Vagina (tissue), 2 donors: Measurements from ENCODE around the gene VPS29.

Source experiments
- POLR2A ChIP-seq, 2 donors: fragments of 450-650 bp; IDR thresholded peaks; one replicate each; pipeline ENCODE4 v1.6.1; 2017; ENCODE audit warnings: antibody characterized with exemption in 2 of 2, mild to moderate bottlenecking in 2 of 2, moderate library complexity in 2 of 2
- TF ChIP-seq, protein P1 (sequence below), 3 experiments: fragments of 450-650 bp in 2 of 3; fragments of 200-600 bp in 1 of 3; sonication (generic) in 1 of 3; IDR thresholded peaks; one replicate each; pipeline ENCODE4 v1.5.1; 2017 to 2019; ENCODE audit warnings: antibody characterized with exemption in 3 of 3, mild to moderate bottlenecking in 2 of 3, moderate library complexity in 2 of 3

DNA sequence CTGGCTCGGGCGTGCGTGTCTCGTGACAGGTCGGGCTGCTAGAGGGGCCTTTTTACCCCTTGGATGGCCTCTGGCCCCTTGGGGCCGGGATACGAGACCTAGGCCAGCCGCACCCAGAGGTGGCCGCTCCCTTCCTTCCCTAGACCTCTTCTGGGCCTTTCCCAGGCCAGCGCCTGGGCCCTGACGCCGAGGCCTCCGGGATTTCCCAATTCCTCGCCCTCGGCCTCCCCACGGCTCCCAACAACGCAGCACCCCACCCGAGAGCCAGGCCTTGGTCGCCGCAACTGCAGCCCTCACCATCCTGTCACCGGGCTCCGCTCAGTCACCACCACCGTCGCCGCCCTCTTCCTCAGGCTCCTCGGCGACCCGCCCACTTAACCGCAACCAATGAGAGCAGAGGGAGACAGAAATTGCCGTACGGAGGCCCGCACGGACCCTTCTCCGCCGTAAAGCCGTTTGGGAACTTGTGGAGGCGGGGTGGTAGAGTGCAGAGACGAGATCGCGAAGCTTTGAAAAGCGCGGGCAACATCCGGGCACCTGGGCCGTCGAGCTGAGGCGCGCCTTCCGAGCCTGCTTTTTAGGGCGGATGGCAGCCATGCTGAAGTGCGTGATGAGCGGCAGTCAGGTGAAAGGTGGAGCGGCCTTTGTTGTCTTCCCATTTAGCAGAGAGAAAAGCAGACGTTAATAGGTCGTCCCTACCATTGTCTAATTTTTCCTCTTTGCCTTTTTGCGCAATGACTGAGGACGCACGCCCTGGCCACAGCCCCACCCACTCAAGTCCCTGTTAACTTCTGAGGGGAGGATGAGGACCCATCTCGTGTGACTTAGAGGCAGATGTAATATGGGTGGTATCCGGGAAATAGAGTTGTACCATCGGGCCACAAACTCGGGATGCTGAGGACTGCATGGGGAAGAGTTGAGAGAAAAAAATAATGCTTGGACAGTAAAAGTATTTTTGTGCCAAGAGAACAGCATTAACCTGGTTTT is at the start of gene VPS29, which contains the start of gene RAD9B:
- TF ChIP-seq, protein P1, sequence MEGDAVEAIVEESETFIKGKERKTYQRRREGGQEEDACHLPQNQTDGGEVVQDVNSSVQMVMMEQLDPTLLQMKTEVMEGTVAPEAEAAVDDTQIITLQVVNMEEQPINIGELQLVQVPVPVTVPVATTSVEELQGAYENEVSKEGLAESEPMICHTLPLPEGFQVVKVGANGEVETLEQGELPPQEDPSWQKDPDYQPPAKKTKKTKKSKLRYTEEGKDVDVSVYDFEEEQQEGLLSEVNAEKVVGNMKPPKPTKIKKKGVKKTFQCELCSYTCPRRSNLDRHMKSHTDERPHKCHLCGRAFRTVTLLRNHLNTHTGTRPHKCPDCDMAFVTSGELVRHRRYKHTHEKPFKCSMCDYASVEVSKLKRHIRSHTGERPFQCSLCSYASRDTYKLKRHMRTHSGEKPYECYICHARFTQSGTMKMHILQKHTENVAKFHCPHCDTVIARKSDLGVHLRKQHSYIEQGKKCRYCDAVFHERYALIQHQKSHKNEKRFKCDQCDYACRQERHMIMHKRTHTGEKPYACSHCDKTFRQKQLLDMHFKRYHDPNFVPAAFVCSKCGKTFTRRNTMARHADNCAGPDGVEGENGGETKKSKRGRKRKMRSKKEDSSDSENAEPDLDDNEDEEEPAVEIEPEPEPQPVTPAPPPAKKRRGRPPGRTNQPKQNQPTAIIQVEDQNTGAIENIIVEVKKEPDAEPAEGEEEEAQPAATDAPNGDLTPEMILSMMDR (IDR thresholded peaks at IDR 0.05), result peak in 1 of 3 experiments; percentile 14
- TF ChIP-seq POLR2A (IDR thresholded peaks at IDR 0.05), result peak in 1 of 2 donors; percentile 68
